Head of caudate nucleus (tissue), 42 donors: ENCODE results near the gene PDP2.
"Not testable (repeated sequence)": the region's sequence is repeated elsewhere in the genome, so short reads cannot be mapped to it uniquely, and the experiment has no call there.

ENCODE experiments used
- DNase-seq, 42 donors: peaks; one replicate each; pipeline versions ENCODE4 v3.0.0 to v3.0.0-alpha.2; 2020 to 2021; ENCODE audit warnings: mixed read lengths in 7 of 42
- intact Hi-C: fragments of 100-400 bp; cut with DNase I; formaldehyde crosslinking; loops from one replicate; pipeline ENCODE4 v1.15.0; 2022

The PDP2 gene

GRCh38 chr16:66850115-66850815, 30.1 kb upstream of the PDP2 start:
- intact Hi-C loops = no loop called here
- no peak for DNase-seq

- intact Hi-C loops = no loop called here
- DNase-seq = no peak
These were observed 28.9 kb upstream of the PDP2 start for GRCh38 chr16:66851166-66851964.

- intact Hi-C loops = no loop called here
- no peak for DNase-seq
These were observed 26.8 kb upstream of the PDP2 start for GRCh38 chr16:66853261-66854139.

GRCh38 chr16:66856184-66856730, 24.1 kb upstream of the PDP2 start:
- intact Hi-C loops = no loop called here
- no peak for DNase-seq

- DNase-seq = no peak
- intact Hi-C loops = no loop called here
These were observed 23.5 kb upstream of the PDP2 start for GRCh38 chr16:66856801-66857200.

GRCh38 chr16:66857437-66857836, 22.9 kb upstream of the PDP2 start:
- DNase-seq = no peak
- intact Hi-C loops = no loop called here

GRCh38 chr16:66858740-66859396, 21.4 kb upstream of the PDP2 start:
- peak in 3 of 42 donors; percentile 47 to 61 (median 53) for DNase-seq
- intact Hi-C loops = no loop called here

GRCh38 chr16:66859397-66860068, 20.8 kb upstream of the PDP2 start:
- intact Hi-C loops = loop anchor here (10.0 kb wide), 1 partner anchor 255 kb away; the partner anchor contains the start of gene CMTM3

GRCh38 chr16:66862023-66862520, 18.2 kb upstream of the PDP2 start:
- DNase-seq = no peak
- intact Hi-C loops = loop anchor here (10.0 kb wide), 1 partner anchor 257 kb away; the partner anchor contains the start of gene CMTM3

More at GRCh38 chr16:66859397-66860068, 20.8 kb upstream of the PDP2 start:
- no peak for DNase-seq

GRCh38 chr16:66863707-66864106, 16.6 kb upstream of the PDP2 start:
- intact Hi-C loops = loop anchor here (10.0 kb wide), 1 partner anchor 259 kb away; the partner anchor contains the start of gene CMTM3
- DNase-seq = no peak

GRCh38 chr16:66869424-66869823, 10.9 kb upstream of the PDP2 start:
- intact Hi-C loops = loop anchor here (5.0 to 10.0 kb wide), 2 partner anchors 265 to 462 kb away; partner anchors contain the start of gene CMTM3
- DNase-seq = no peak

- not testable (repeated sequence) for DNase-seq
These were observed 9.0 kb upstream of the PDP2 start for GRCh38 chr16:66871363-66871762.

GRCh38 chr16:66871840-66872239, 8.5 kb upstream of the PDP2 start:
- no peak for DNase-seq
- intact Hi-C loops = loop anchor here (10.0 kb wide), 1 partner anchor 147 kb away; no protein-coding TSS in a partner anchor

More at GRCh38 chr16:66871363-66871762, 9.0 kb upstream of the PDP2 start:
- intact Hi-C loops = loop anchor here (10.0 kb wide), 1 partner anchor 147 kb away; no protein-coding TSS in a partner anchor

GRCh38 chr16:66872559-66872942, 7.8 kb upstream of the PDP2 start:
- intact Hi-C loops = loop anchor here (10.0 kb wide), 1 partner anchor 148 kb away; no protein-coding TSS in a partner anchor
- no peak for DNase-seq

GRCh38 chr16:66872943-66873684, 7.2 kb upstream of the PDP2 start:
- intact Hi-C loops = loop anchor here (10.0 kb wide), 1 partner anchor 148 kb away; no protein-coding TSS in a partner anchor
- DNase-seq = peak; percentile 71 to 96 (median 90)

GRCh38 chr16:66873685-66874055, 6.6 kb upstream of the PDP2 start:
- intact Hi-C loops = loop anchor here (10.0 kb wide), 1 partner anchor 149 kb away; no protein-coding TSS in a partner anchor
- no peak for DNase-seq
